Vein endothelial cell (primary cell): ENCODE results near the gene AICDA. TPM values are rescaled to one million over a fixed set of nuclear protein-coding genes. Genes with fewer than 3 reads are reported as not detected.

Experiments
- small RNA-seq: library from RNA; depleted of rRNA; stranded (forward); fragments of <200 nt; gene quantifications from one replicate; pipeline ENCODE3, GENCODE V24; 2012
- total RNA-seq: library from RNA; depleted of rRNA; stranded (reverse); fragments of >200 nt; gene quantifications from 2 replicates; pipeline ENCODE4 v1.2.3, GENCODE V29; 2012

AICDA gene
- not detected in 2 replicates for total RNA-seq

GRCh38 chr12:8612629-8613028, at the start of gene AICDA:
AICDA (minus strand) TSS chr12:8612859; CDS start chr12:8612767, 92 bp downstream.

Small RNA genes lying within 50 kb of the gene (small RNA-seq; reads per million reads assigned to genes)
- not detected for gene RF00019
- gene RF00564 = not detected

Other genes with a start within 250 kb of the AICDA start
- gene CLEC6A, start 156.9 kb downstream of the AICDA start, total RNA-seq = not detected in 2 replicates
- gene CLEC4D, start 99.4 kb downstream of the AICDA start, total RNA-seq = not detected in 2 replicates
- gene CLEC4E, start 72.0 kb downstream of the AICDA start, total RNA-seq = not detected in 2 replicates
- gene MFAP5, start 50.0 kb upstream of the AICDA start, total RNA-seq = 0.33 TPM in 1 of 2 replicates, not detected in the other
- 49.3 and 90.5 TPM in 2 replicates for gene RIMKLB, start 85.1 kb upstream of the AICDA start, total RNA-seq
- gene A2ML1, start 209.8 kb upstream of the AICDA start, total RNA-seq = not detected in 2 replicates